NCI-H1105 (cell line): ENCODE data around the gene GPR176.
A peak's percentile ranks its signal among the peaks of the same experiment; 100 is the strongest.

Experiments
- DNase-seq: peaks from one replicate; lab custom pipeline; 2025; lab: John Stamatoyannopoulos, UW

GPR176 gene

GRCh38 chr15:39889601-39890000, 30.5 kb downstream of the GPR176 start:
- no peak for DNase-seq

GRCh38 chr15:39888809-39889208, 31.3 kb downstream of the GPR176 start:
- DNase-seq: no peak

GRCh38 chr15:39888243-39888642, 31.8 kb downstream of the GPR176 start:
- no peak for DNase-seq

GRCh38 chr15:39887832-39888231, 32.2 kb downstream of the GPR176 start:
- DNase-seq: no peak

GRCh38 chr15:39887211-39887610, 32.9 kb downstream of the GPR176 start:
- DNase-seq: no peak

GRCh38 chr15:39886418-39886817, 33.6 kb downstream of the GPR176 start:
- DNase-seq: no peak

- DNase-seq: no peak
Observed at GRCh38 chr15:39885099-39885777, 34.8 kb downstream of the GPR176 start.

GRCh38 chr15:39884351-39884750, 35.7 kb downstream of the GPR176 start:
- DNase-seq: no peak

GRCh38 chr15:39882602-39883001, 37.5 kb downstream of the GPR176 start:
- DNase-seq: no peak

GRCh38 chr15:39881790-39882189, 38.3 kb downstream of the GPR176 start:
- DNase-seq: no peak

- DNase-seq: no peak
Observed at GRCh38 chr15:39880718-39881387, 39.2 kb downstream of the GPR176 start.

GRCh38 chr15:39878406-39878785, 41.7 kb downstream of the GPR176 start:
- no peak for DNase-seq

GRCh38 chr15:39874890-39875549, 45.0 kb downstream of the GPR176 start:
- no peak for DNase-seq

GRCh38 chr15:39873978-39874377, 46.1 kb downstream of the GPR176 start:
- DNase-seq: no peak

- DNase-seq: no peak
Observed at GRCh38 chr15:39870537-39870936, 49.5 kb downstream of the GPR176 start.

- DNase-seq: no peak
Observed at GRCh38 chr15:39869858-39870515, 50.1 kb downstream of the GPR176 start.

GRCh38 chr15:39869254-39869653, 50.8 kb downstream of the GPR176 start:
- peak; percentile 54 for DNase-seq

- DNase-seq: no peak
Observed at GRCh38 chr15:39868396-39868795, 51.7 kb downstream of the GPR176 start.

GRCh38 chr15:39864116-39864515, 56.0 kb downstream of the GPR176 start:
- no peak for DNase-seq

GRCh38 chr15:39860871-39861270, 59.2 kb downstream of the GPR176 start:
- no peak for DNase-seq

- no peak for DNase-seq
Observed at GRCh38 chr15:39860200-39860599, 59.9 kb downstream of the GPR176 start.

- no peak for DNase-seq
Observed at GRCh38 chr15:39859636-39860035, 60.4 kb downstream of the GPR176 start.

- DNase-seq: no peak
Observed at GRCh38 chr15:39857132-39857531, 62.9 kb downstream of the GPR176 start.
